Right ventricle myocardium superior (tissue), 1 donor: ENCODE results near the gene TCF7L2. TPM values are rescaled to one million over a fixed set of nuclear protein-coding genes. Genes with fewer than 3 reads are reported as not detected.

Experiments
- ATAC-seq: fragments of 200-7000 bp; cut with Tn5 transposase; one replicate; pipeline ENCODE4 v1.9.1; 2020; ENCODE audit warnings: mild to moderate bottlenecking; ENCODE audit not compliant: poor library complexity
- DNase-seq: peaks from one replicate; pipeline ENCODE4 v3.0.0-alpha.2; 2020
- intact Hi-C: fragments of 100-400 bp; cut with DNase I; formaldehyde crosslinking; loops from one replicate; pipeline ENCODE4 v1.11.2; 2022
- total RNA-seq: library from RNA; stranded (reverse); fragmentation: NEBNext Ultra II Directional; extraction: Animal tissue kit (Norgen Biotek cat#: 25700); gene quantifications from one replicate; pipeline ENCODE4 v1.2.1, GENCODE V29; 2021
- donor health status: DM: no; HTN: yes; CAD: no; lungs with severe emphysema.

Gene TCF7L2
- total RNA-seq, 1 donor from 2014 or later: 9.4 TPM

DNA sequence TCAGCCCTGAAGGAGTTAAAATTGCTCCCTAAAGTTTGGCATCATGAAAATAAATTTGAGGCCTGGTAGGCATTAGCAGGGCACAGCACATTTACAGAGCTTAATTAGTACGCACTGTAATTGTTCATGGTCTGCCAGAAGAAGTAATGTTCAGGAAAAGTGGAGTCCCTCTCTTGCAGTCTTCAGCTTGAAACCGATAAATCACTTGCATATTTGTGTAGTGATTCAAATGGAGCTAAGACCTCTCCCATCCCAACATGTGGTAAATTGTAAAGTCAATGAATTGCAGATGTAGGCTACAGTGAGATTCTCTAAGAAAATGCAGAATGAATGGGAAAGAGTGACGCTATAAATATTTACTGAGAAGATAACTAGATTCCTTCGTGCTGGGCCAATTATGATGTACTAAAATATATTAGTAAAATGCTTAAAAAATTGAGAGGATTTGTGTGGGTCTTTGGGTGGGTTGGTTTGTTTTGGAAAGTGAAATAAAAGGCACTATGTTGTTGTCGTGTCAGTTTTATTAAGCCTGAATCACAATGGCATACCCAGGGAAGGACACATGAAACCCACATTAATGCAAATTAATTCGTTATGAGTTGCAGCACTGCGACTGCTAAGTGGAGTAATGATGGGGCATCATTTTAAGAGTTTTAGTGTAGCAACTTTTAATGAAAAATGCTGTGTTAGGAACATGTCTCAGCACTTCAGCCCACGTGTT lies 8.4 kb downstream of the TCF7L2 start:
- DNase-seq (no peak), ATAC-seq (no peak)
- intact Hi-C loops: loop anchor here (10.0 kb wide), 1 partner anchor 96 kb away; no protein-coding TSS in a partner anchor

DNA sequence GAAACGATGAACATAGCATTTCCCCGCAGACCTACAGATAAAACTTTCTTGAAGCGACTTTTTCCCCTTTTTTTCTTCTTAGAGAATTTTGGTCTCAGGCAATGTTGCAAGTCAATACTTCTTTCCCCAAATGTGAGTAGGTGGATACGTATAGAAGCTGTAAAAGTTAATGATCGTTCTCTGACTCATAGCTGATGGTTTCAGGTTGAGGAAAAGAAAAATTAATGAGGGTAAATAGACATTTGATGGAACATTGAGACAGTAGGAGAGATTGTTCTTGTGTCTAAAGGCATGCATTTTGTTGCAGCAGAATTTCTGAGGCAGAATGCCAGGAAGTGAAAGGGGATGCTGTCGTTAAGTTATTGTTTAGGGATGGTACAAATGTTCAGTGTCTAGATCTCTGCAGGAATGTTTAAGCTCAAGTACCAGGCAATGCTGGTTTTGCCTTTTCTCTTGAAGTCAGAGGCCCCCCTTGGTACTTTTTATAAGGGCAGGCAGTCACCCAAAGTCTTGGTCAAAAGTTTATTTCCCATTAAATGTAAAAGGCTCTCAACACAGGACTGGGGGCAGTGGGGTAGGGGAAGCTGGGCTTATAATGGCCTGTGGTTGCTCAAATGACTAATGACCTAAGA lies 9.3 kb downstream of the TCF7L2 start:
- no peak for ATAC-seq
- intact Hi-C loops: loop anchor here (10.0 kb wide), 1 partner anchor 95 kb away; no protein-coding TSS in a partner anchor
- DNase-seq: no peak

DNA sequence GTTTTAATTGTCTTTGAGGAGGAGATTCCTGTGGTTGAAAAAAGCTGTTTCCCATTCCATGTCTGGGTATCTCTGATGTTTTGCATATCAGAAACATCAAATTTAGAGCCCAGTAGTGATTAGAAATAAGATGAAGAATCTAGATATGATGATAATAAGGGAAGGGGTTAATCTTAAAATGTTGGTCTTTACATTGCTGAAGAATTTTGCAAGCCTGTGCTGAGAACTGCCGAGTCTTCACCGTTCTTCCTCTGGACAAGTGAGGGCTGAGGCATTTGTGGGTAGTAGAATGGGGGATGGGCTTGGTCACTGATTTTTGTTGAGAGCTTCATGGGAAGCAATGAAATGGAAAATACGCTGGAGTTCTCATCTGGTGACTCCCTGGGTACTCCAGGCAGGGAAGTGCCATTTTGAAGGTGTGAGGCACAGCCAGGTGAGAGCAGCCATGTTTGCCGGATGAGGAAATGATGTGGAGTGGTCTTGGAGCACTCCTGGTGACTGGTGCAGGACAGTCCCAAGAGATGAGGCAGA lies 10.2 kb downstream of the TCF7L2 start:
- intact Hi-C loops: no loop called here
- no peak for DNase-seq
- ATAC-seq: no peak

DNA sequence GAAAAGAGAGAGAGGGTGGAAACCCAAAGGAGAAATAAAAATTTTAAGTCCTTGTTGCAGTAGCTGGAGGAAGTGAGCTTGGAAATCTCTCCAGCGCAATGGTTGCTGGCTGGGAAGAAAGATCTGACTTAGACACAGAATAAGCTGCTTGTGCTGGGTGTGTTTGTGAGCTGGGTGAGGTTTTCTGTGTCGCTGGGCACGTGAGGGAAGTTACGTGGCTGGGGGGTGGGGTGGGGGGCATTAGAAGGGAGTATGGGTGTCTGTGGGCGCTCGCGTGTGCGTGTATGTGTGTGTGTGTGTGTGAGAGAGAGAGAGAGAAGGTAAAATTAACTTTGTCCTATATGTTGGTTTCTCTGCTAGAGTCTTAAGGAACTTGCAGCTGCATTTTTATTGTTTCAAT lies 11.6 kb downstream of the TCF7L2 start:
- DNase-seq (no peak), ATAC-seq (no peak)
- intact Hi-C loops: no loop called here

DNA sequence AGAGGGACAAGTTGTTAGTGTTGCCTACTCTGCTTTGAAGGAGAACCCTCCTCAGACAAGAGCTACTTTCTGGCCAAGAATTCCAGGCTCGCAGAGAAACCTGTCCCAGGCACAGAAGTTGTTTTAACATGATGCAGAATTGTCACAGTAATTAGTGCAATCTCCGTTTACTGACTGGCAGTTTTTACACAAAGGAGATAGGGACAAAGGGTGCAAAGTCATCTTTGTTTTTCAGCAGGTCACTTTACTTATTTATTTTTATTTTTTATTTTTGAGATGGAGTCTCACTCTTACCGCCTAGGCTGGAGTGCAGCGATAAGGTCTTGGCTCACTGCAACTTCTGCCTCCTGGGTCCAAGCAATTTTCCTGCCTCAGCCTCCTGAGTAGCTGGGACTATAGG lies 12.3 kb downstream of the TCF7L2 start:
- DNase-seq (no peak), ATAC-seq (no peak)
- intact Hi-C loops: no loop called here

DNA sequence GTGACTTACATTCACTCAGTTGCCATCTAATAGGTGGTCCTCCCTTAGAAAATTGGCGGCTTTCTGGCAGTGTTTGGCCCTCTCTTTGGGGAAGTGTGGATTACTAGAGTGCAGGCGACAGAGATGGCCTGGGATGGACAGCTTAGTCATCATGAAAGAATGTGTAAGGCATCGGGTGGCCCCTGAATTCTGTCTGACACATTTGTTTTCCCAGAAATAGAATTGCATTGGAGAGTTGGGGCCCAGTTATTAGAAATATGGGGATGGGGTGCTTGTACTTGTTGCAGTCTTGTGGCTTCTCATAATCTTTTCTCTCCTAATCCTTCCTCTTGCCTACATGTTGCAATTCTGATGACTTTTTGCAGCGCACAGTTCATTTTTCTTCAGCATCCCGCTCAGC lies 13.8 kb downstream of the TCF7L2 start:
- intact Hi-C loops: no loop called here
- no peak for DNase-seq
- no peak for ATAC-seq

DNA sequence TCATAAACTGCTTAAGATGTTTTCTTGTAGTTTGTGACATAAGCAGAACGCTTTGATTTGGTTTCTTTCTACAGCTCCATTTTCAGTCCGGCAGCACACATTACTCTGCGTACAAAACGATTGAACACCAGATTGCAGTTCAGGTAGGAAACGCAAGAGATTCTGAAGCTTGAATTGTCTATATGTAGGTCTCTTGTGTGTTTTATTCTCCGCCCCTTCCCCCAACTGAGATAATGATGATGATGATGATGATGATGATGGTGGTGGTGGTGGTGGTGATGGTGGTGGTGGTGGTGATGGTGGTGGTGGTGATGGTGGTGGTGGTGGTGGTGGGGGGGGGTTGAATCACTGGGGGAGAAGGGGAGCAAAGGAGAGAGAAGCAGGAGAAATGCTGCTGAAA lies 14.4 kb downstream of the TCF7L2 start:
- ATAC-seq: no peak
- intact Hi-C loops: no loop called here

DNA sequence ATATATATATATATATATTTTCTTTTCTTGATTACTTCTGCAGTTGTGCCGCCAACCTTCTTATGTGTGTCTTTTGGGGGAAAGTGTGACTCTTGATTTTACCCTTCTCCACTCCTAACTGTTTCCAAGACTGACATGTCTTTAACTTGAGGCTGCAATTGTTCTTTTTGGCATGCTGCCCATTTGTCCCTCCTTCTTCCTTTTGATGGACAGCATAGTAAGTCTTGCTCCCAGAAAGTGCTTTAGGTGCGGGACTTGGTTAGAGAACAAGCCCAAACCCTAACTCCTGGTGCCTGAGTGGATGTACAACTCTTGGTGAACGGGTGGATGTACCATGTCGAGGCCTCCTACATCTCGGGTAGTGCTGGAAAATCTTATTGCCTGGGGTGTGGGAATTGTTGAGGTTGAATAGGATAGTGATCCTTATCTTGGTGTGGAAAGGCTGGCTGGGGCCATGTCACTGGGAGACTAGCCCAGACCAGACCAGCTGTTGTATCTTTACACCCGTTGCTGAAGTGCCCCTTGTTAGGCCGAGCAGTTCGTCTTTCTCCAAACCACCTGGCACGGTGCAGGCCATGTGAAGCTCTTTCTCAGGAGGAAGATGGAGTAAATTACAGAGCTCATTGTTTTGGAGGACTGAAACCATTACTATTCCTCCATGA lies 16.3 kb downstream of the TCF7L2 start:
- ATAC-seq: no peak
- DNase-seq: no peak
- intact Hi-C loops: no loop called here

More for the DNA sequence above, 14.4 kb downstream of the TCF7L2 start:
- DNase-seq: no peak

DNA sequence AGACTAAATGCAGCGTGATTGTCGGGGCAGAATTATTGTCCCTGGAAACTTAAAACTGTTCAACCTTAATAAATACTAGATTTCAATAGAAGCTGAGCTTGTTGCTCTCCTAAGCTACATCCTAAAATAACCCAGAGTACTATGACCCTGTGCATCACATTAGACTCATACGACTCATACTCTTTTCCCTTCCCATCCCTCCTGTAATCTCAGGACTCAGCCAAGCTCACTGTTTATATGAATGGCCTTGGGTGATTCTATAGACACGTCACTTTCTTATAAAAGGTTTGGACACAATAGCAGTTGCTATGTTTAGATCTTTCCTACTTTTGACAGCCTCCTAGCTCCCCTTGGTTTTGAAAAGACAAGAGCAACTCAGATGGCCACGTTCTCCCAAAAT lies 17.2 kb downstream of the TCF7L2 start:
- ATAC-seq (no peak), DNase-seq (no peak)
- intact Hi-C loops: no loop called here

DNA sequence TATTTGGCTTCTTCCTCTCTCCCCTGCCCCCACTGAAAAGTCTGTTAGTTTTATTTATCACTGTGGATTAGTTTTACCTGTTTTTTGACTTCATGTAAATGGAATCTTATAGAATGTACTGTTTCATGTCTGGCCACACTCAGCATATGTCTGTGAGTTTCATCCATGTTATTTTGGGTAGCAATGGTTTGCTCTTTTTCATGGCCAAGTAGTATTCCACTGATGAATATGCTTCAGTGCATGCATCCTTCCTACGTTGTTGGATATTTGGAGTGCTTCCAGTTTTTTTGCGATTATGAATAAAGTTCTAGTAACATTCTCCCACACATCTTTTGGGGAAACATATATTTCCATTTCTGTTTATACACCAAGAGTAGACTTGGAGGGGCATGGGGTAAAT lies 19.1 kb downstream of the TCF7L2 start:
- ATAC-seq (no peak), DNase-seq (no peak)
- intact Hi-C loops: no loop called here

DNA sequence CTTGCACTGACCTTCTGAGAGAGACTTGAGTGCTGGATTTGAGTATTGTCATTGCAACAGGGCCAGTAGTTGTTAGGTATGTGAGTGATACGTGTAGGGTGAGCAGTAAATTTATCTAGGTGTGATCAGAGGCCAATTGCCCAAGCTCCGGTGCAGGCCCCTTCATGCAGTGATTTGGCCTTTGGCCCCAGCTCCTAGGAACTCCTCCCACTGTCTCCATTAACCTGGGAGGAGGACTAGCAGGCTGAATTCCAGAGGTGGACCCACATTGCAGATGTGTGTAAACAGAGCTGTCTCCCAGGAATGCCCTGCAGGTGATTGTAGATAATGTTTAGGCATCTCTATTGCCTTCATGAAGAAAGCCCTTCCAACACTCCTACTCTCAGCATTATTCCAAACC lies 19.5 kb downstream of the TCF7L2 start:
- intact Hi-C loops: no loop called here
- no peak for ATAC-seq
- no peak for DNase-seq

DNA sequence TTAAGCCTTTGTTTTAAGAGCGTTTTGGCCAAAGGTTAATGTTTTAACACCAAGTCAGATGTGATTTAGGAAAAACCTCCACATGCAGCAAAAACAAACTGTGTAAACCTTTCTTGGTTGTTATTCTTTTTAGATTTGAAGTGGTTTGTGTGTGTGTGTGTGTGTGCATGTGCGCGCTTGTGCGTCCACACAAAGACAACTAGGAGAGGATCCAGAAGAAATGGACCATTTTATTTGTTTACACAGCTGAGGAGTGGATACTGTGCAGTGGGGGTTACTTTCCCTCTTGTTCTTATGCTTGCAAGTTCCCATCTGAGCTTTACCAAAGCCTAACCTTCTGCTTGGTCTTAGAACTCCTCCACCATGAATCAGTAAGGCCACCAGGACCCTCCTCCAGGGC lies 20.0 kb downstream of the TCF7L2 start:
- DNase-seq (no peak), ATAC-seq (no peak)
- intact Hi-C loops: no loop called here

DNA sequence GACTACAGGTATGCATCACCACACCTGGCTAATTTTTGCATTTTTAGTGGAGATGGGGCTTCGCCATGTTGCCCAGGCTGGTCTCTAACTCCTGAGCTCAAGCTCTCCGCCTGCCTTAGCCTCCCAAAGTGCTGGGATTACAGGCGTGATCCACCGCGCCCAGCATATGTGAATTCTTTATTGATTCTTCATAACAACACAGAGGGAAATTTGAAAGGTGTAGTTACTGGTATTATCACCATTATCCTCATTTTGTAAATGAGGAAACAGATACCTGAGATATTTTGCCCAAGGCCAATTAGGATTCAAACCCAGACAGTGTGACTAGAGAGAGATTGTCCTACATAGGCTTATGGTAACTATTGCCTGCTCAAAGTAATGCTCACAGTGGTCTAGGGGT lies 22.6 kb downstream of the TCF7L2 start:
- DNase-seq: no peak
- intact Hi-C loops: no loop called here
- ATAC-seq: no peak

DNA sequence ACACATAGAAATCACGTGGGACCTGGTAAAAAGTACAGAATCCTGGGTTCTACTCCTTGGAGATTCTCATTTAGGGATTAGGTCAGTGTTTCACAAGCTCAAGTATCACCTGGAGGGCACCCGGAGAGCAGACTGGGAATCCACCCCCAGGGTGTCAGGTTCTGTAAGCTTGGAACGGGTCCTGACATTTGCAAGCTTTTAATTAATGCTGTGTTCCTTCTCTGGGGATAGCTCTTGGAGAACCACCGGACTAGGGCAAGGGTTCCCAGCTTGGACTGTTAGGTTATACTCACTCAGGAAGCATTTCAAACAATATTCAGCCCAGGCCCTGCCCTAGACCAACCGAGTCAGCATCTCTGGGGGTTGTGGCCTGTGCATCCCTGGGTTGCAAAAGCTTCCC lies 23.0 kb downstream of the TCF7L2 start:
- ATAC-seq (no peak), DNase-seq (no peak)
- intact Hi-C loops: no loop called here

DNA sequence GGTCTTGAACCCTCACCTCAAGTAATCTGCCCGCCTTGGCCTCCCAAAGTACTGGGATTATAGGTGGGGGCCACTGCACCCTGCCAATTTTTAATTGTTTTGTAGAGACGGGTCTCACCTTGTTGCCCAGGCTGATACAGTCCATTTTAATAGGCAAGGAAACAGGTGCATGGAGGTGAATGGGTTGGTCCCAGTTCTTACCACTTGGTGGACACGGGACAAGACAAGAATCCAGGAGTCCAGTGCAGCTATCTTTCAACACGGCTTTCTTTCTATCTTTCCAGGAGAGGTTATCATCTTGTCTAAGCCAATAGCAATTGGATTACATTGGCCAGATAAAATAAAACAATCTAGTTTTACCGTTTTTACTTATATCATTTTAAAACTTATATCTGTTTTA lies 23.8 kb downstream of the TCF7L2 start:
- DNase-seq (no peak), ATAC-seq (no peak)
- intact Hi-C loops: no loop called here

DNA sequence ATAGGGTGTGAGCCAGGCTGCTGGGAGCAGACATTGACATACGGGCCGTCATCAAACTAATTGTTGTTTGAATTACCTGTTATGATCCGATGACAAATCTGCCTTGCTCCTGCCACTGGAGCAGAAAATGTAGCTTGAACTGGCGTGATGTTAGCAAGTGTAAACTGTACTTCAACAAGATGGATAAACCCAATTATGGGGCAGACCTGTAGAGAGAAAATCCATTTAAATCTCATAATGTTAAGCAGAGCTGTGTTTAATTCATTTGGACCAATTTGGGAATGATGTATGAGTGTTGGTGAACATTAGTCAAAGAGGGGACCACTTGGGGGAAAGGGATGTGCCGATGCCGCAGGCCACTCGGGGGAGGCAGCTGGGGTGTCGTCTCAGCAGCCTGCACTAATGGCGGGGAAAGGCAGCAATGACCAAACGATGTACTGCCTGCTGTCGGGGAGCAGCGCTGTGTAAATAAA lies 27.4 kb downstream of the TCF7L2 start:
- ATAC-seq (no peak), DNase-seq (no peak)
- intact Hi-C loops: no loop called here

DNA sequence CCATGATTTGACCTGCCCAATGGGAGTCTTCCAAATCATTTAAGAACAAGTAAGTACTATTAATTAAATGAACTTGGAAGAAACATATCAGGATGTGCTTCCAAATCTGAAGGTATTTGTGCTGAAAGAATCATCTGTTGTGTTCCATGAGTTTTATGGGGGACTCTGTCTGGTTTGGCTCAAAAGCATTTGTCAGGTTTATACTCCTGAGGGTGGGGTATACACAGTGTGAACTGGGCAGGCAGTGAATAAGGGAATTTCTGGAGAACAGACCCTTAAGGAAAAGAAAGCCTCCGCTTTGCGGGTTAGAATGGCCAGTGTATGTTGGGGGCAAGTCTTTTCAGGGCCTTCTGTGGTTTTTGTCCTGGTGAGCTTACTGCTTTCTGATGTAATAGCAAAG lies 29.9 kb downstream of the TCF7L2 start:
- intact Hi-C loops: no loop called here
- ATAC-seq: no peak

DNA sequence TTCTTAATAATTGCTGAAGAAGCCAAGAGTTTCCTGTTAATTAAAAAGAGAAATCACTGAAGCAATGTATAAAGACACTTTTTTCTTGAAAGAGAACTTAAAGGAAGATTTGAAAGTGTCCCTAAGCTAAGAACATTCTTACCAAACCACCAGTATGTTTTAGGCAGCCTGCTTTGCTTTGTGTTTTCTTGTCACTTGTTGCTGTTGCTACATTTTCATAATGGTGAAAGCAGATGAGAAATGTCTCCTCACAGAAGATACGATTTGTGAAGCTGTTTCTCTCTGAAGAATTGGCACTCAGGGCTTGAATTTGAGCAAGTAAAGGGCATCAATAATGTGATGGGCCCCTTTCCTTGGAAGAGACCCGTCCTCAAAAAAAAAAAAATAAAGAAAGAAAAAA lies 30.9 kb downstream of the TCF7L2 start:
- DNase-seq: no peak
- intact Hi-C loops: no loop called here
- ATAC-seq: no peak

More for the DNA sequence above, 29.9 kb downstream of the TCF7L2 start:
- no peak for DNase-seq

DNA sequence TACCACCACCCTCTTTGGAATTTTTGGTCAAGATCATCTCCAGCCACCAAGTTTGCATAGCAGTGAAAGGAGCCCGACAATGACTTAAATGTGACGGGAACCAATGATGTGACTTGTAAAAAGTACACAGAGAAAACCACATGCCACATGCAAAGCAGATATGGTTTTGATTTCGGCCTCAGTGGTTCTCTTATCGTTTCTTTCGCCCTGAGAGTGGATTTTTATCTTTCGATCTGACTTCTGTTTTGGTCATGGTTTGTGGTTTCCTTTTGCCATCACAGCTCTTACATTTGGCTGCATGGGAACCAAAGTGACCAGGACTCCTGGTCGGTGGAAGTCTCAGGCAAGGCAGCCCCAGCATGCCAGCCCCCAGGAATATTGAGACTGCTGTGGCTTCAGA lies 31.5 kb downstream of the TCF7L2 start:
- intact Hi-C loops: no loop called here
- ATAC-seq: no peak
- no peak for DNase-seq
